ENCODE measurements around the gene IFT122. TPM values are rescaled to one million over a fixed set of nuclear protein-coding genes. Genes with fewer than 3 reads are reported as not detected.

The IFT122 gene
- total RNA-seq, 2 donors from 2014 or later = 60.8 to 91.3 TPM

GRCh38 chr3:129463094-129463493 is 23.1 kb downstream of the IFT122 start:
- 93% methylated on average over 3 of the region's 3 CpGs for WGBS
- no peak for DNase-seq (ENCODE audit: low spot score)
- Histone ChIP-seq H3K9me3 (no peaks in the 10 kb centered on the region), H3K4me1 (replicated peaks) (no peaks in the 10 kb centered on the region), H3K27me3 (replicated peaks; ENCODE audit: insufficient read depth) (no peaks in the 10 kb centered on the region), H3K4me3 (no peak overlapping the region), H3K27ac (no peak overlapping the region), H3K36me3 (peaks cover 0 to 8% of the 10 kb centered on the region in 2 donors)
- TF ChIP-seq POLR2A (IDR thresholded peaks at IDR 0.05) (no peak), POLR2AphosphoS5 (IDR thresholded peaks at IDR 0.05) (no peak), CTCF (IDR thresholded peaks at IDR 0.05) (no peak)
- intact Hi-C loops (cut with DNase I) = no loop called here

GRCh38 chr3:129463716-129464115 is 23.7 kb downstream of the IFT122 start:
- peaks cover 0 to 8% of the 10 kb centered on the region in 2 donors for H3K36me3 ChIP-seq
- TF ChIP-seq CTCF (IDR thresholded peaks at IDR 0.05) (no peak), POLR2A (IDR thresholded peaks at IDR 0.05) (no peak), POLR2AphosphoS5 (IDR thresholded peaks at IDR 0.05) (no peak)
- intact Hi-C loops (cut with DNase I) = no loop called here
- WGBS = 91% methylated on average over 4 of the region's 4 CpGs
- no peaks in the 10 kb centered on the region for H3K27me3 ChIP-seq (replicated peaks; ENCODE audit: insufficient read depth)
- no peaks in the 10 kb centered on the region for H3K9me3 ChIP-seq
- no peaks in the 10 kb centered on the region for H3K4me1 ChIP-seq (replicated peaks)
- no peak overlapping the region for H3K27ac ChIP-seq
- no peak for DNase-seq (ENCODE audit: low spot score)
- H3K4me3 ChIP-seq = no peak overlapping the region

GRCh38 chr3:129467932-129468331 is 27.9 kb downstream of the IFT122 start:
- H3K4me3 ChIP-seq = no peak overlapping the region
- no peaks in the 10 kb centered on the region for H3K4me1 ChIP-seq (replicated peaks)
- intact Hi-C loops (cut with DNase I) = no loop called here
- H3K36me3 ChIP-seq = no peaks in the 10 kb centered on the region
- no peak overlapping the region for H3K27ac ChIP-seq
- no peak for DNase-seq (ENCODE audit: low spot score)
- no peaks in the 10 kb centered on the region for H3K27me3 ChIP-seq (replicated peaks; ENCODE audit: insufficient read depth)
- TF ChIP-seq CTCF (IDR thresholded peaks at IDR 0.05) (no peak), POLR2A (IDR thresholded peaks at IDR 0.05) (no peak), POLR2AphosphoS5 (IDR thresholded peaks at IDR 0.05) (no peak)
- 60% methylated on average over 1 of the region's 1 CpG for WGBS
- no peaks in the 10 kb centered on the region for H3K9me3 ChIP-seq

GRCh38 chr3:129469026-129469425 is 29.0 kb downstream of the IFT122 start:
- Histone ChIP-seq H3K27ac (no peak overlapping the region), H3K9me3 (no peaks in the 10 kb centered on the region), H3K27me3 (replicated peaks; ENCODE audit: insufficient read depth) (no peaks in the 10 kb centered on the region), H3K4me1 (replicated peaks) (no peaks in the 10 kb centered on the region), H3K4me3 (no peak overlapping the region), H3K36me3 (no peaks in the 10 kb centered on the region)
- intact Hi-C loops (cut with DNase I) = no loop called here
- DNase-seq (ENCODE audit: low spot score) = no peak
- 48% methylated on average over 2 of the region's 2 CpGs for WGBS
- TF ChIP-seq POLR2A (IDR thresholded peaks at IDR 0.05) = no peak
- TF ChIP-seq CTCF (IDR thresholded peaks at IDR 0.05) = no peak
- no peak for TF ChIP-seq POLR2AphosphoS5 (IDR thresholded peaks at IDR 0.05)

DNA sequence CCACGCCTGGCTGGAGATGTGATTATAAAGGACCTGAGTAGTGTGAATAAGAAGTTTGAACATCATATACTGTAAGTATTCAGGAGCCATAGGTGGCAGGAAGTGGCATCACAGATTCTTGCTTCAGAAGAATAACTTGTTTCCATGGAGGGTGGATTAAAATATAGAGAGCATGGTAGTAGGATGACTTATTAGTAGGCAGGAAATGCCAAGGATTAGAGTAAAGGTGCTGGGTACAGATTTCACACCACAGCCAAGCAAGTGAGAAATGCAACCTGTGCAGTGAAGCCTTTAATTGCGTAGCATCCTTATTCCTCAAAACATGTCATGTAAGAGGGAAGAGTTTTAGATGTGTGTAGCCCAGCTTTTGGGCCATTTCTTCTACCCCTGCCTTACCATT is 30.8 kb downstream of the IFT122 start:
- TF ChIP-seq POLR2A (IDR thresholded peaks at IDR 0.05) = no peak
- no peak for TF ChIP-seq CTCF (IDR thresholded peaks at IDR 0.05)
- no peak for TF ChIP-seq POLR2AphosphoS5 (IDR thresholded peaks at IDR 0.05)
- Histone ChIP-seq H3K27ac (no peak overlapping the region), H3K4me1 (replicated peaks) (no peaks in the 10 kb centered on the region), H3K27me3 (replicated peaks; ENCODE audit: insufficient read depth) (no peaks in the 10 kb centered on the region), H3K4me3 (no peak overlapping the region), H3K9me3 (no peaks in the 10 kb centered on the region), H3K36me3 (no peaks in the 10 kb centered on the region)
- intact Hi-C loops (cut with DNase I) = no loop called here
- no peak for DNase-seq (ENCODE audit: low spot score)
- WGBS = 96% methylated on average over 2 of the region's 2 CpGs
